NB4 (cell line): ENCODE measurements around the gene MICAL3.

Experiments used
- DNase-seq: peaks from one replicate; pipeline ENCODE4 v3.0.0; 2010; ENCODE audit warnings: low read depth
- H3K4me3 ChIP-seq: one replicate; pipeline ENCODE4 v1.5.1; 2011; ENCODE audit warnings: mild to moderate bottlenecking, low read depth, low read length, moderate library complexity
- MYC ChIP-seq: IDR thresholded peaks from 2 replicates; pipeline ENCODE4 v1.6.1; 2011; ENCODE audit warnings: low read depth, low read length
- POLR2A ChIP-seq: IDR thresholded peaks from 2 replicates; pipeline ENCODE4 v1.6.1; 2011; ENCODE audit warnings: mild to moderate bottlenecking; ENCODE audit not compliant: insufficient read length; ENCODE audit errors: extremely low read depth
- TF ChIP-seq, protein P1 (sequence below): IDR thresholded peaks from 2 replicates; pipeline ENCODE4 v1.6.1; 2011; ENCODE audit warnings: low read depth, low read length
- TF ChIP-seq, protein P2 (sequence below): IDR thresholded peaks from one replicate; pipeline ENCODE4 v1.5.1; 2012; ENCODE audit warnings: low read depth, low read length

MICAL3 gene

DNA sequence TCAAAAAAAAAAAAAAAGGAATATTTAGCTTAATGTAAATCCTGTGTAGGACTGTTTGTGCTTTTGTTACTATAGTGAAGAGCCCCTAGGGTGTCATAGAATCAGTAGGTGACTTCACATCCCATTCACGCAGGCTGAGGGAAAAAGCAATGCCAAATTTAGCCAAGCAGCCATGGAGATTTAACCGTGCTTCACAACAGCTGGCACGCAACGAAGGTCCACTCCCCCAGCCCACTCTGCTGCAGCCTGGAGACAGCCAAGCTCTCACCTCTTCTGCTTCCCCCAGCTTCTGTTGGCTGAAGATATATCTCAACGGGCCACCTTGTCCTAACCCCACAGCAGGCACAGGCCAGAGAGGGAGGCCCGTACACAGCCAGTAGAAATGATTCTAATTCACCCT lies 171.3 kb downstream of the MICAL3 start:
- no peak for DNase-seq
- TF ChIP-seq, protein P1, sequence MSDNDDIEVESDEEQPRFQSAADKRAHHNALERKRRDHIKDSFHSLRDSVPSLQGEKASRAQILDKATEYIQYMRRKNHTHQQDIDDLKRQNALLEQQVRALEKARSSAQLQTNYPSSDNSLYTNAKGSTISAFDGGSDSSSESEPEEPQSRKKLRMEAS, result no peak
- no peak for TF ChIP-seq POLR2A
- TF ChIP-seq MYC, result no peak
- TF ChIP-seq, protein P2, sequence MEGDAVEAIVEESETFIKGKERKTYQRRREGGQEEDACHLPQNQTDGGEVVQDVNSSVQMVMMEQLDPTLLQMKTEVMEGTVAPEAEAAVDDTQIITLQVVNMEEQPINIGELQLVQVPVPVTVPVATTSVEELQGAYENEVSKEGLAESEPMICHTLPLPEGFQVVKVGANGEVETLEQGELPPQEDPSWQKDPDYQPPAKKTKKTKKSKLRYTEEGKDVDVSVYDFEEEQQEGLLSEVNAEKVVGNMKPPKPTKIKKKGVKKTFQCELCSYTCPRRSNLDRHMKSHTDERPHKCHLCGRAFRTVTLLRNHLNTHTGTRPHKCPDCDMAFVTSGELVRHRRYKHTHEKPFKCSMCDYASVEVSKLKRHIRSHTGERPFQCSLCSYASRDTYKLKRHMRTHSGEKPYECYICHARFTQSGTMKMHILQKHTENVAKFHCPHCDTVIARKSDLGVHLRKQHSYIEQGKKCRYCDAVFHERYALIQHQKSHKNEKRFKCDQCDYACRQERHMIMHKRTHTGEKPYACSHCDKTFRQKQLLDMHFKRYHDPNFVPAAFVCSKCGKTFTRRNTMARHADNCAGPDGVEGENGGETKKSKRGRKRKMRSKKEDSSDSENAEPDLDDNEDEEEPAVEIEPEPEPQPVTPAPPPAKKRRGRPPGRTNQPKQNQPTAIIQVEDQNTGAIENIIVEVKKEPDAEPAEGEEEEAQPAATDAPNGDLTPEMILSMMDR, result no peak

DNA sequence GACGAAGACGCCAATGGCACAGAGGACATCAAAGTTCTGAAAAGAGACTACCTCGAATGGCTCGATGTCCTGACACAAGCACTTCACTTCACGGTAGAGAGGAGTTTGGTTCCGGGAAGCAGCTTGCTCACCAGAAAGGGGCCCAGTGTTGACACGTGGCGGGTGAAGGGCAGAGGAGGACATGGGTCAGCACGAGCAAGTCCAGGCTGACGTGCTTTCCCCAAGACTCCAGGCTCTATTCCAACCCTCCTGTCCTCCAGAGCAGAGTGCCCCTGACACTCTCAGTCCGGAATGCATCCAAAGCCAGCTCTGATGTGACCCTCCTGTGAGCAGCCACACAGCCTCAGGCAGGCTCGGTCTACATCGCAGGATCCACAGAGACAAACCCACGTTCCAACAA lies 172.6 kb downstream of the MICAL3 start:
- no peak for TF ChIP-seq POLR2A
- TF ChIP-seq, protein P2, result no peak
- TF ChIP-seq, protein P1, result no peak
- TF ChIP-seq MYC, result no peak
- DNase-seq, result no peak
- no peak overlapping the region for H3K4me3 ChIP-seq

More for the DNA sequence above, 171.3 kb downstream of the MICAL3 start:
- H3K4me3 ChIP-seq, result no peak overlapping the region

DNA sequence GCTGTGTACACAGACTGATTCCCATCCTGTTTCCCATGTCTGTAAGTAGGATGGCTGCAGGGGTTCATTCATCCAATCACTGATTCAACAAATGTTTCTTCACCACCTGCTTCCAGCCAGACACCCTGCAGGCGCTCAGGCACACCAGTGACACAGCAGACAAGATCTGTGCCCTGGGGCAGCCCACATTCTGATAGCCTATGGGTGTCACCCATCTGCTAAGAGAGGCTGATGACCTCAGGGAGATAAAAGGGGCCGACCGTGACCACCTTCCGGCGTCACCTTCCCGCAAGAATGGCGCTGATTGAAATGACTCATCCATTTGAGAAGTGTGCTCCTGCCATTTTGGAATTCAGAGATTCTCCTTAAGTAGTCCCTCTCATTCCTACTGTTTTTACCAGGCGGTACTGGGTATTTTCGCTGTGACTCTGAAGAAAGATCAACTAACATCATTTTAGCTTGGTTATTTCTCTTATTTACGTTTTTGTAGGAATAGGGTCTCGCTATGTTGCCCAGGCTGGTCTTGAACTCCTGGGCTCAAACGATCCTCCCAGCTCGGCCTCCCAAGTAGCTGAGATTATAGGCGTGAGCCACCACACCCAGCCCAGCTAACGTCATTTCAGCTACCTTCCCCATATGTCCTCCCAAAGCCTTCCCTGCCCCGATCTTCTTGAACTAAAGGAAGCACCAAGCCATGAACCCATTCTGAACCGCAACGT lies 176.8 kb downstream of the MICAL3 start:
- TF ChIP-seq POLR2A (no peak), MYC (no peak)
- TF ChIP-seq, protein P1, result no peak
- TF ChIP-seq, protein P2, result no peak
- DNase-seq, result no peak
- no peak overlapping the region for H3K4me3 ChIP-seq

DNA sequence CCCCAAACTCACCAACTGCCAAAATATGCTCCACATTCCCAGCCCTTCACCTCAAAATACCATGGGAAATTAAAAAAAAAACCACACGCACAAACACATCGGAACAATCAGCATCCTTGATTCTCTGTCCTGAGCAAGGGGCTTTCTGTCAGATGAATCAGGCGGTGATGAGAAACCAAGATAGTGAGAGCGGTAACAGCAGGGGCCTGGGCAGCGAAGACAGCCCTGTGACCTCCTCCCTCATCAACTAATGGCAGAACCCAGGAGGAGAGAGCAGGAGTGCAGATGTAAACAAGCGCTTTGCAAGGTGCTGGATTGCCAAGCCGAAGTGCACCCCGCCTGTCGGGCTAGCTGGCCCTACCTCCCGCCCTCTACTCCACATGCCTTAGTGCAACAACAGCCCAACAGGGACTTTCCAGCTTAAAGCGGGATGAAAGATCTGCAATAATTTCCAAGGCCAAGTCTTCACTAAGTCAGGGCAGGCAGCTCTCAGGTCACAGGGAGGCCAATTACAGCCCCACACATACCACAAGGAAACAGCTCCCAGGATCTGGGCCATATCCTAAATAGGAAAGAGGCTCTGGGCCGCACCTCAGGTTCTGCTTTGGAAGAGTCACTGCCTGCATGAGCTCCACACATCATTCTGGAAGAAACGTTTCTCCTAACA lies 177.9 kb downstream of the MICAL3 start:
- H3K4me3 ChIP-seq, result no peak overlapping the region
- DNase-seq, result no peak
- no peak for TF ChIP-seq MYC
- TF ChIP-seq POLR2A, result no peak
- TF ChIP-seq, protein P2, result no peak
- TF ChIP-seq, protein P1, result no peak

DNA sequence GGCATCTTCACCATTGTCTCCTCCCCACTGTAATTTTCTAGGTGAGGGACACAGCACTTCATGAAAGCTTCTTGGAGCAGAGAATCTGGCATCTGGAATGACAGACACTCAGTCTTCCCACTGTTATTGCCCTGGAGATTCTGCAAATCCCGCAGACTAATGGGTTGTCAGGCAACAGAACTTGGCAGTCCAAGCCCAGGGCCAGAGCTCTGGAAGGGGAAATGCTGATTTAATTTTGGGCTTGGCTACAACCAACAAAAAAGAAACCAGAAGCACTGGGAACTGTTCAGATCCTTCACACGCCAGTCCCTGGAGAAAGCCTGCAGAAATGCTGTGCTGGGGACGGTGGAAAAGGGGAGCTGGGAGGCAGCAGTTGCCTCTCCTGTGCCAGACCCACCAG lies 178.6 kb downstream of the MICAL3 start:
- DNase-seq, result no peak
- H3K4me3 ChIP-seq, result no peak overlapping the region
- TF ChIP-seq, protein P2, result no peak
- TF ChIP-seq POLR2A (no peak), MYC (no peak)
- TF ChIP-seq, protein P1, result no peak
